IPS-18a (cell line): Measurements from ENCODE around the gene RUFY1.
"Not testable (repeated sequence)": the region's sequence is repeated elsewhere in the genome, so short reads cannot be mapped to it uniquely, and the experiment has no call there.

ENCODE experiments used
- H3K27ac ChIP-seq: one replicate; pipeline ENCODE4 v1.5.1; 2013; ENCODE audit warnings: low read length
- H3K27me3 ChIP-seq: one replicate; pipeline ENCODE4 v1.6.1; 2013; ENCODE audit warnings: mild to moderate bottlenecking, low read length; ENCODE audit not compliant: control insufficient read depth, insufficient read depth
- H3K36me3 ChIP-seq: one replicate; pipeline ENCODE4 v1.6.1; 2013; ENCODE audit warnings: low read depth, low read length; ENCODE audit not compliant: control insufficient read depth
- H3K4me1 ChIP-seq: one replicate; pipeline ENCODE4 v1.6.1; 2013; ENCODE audit warnings: low read depth, low read length; ENCODE audit not compliant: control insufficient read depth
- H3K4me3 ChIP-seq: one replicate; pipeline ENCODE4 v1.5.1; 2013; ENCODE audit warnings: low read length
- H3K9ac ChIP-seq: one replicate; pipeline ENCODE4 v1.6.1; 2013; ENCODE audit warnings: mild to moderate bottlenecking, low read length, moderate library complexity
- H3K9me3 ChIP-seq: one replicate; pipeline ENCODE4 v1.6.1; 2013; ENCODE audit warnings: low read depth, low read length; ENCODE audit not compliant: control insufficient read depth

Gene RUFY1

GRCh38 chr5:179517746-179518145, 32.6 kb upstream of the RUFY1 start:
- not testable (repeated sequence) for H3K27ac ChIP-seq, H3K4me3 ChIP-seq, H3K9ac ChIP-seq, H3K36me3 ChIP-seq, H3K4me1 ChIP-seq, H3K9me3 ChIP-seq, H3K27me3 ChIP-seq

DNA sequence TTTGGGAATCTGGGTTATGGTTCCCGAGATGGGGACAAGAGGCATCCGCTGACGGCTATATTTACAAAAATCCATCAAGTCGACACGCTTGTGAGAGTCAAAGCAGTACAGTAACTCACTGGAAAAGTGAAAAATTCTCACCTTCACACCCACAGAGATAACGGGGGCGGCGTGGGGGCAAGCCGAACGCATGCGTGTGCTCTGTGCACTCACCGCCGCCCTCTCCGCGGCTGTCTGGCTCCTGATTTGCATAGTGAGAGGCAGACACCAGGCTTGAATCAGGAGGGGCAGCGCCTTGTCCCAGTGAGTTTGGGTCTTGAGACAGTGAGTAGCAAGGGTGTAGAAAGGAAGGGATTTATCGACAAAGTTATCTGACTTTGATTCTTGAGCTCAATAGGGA, 32.0 kb upstream of the RUFY1 start:
- not testable (repeated sequence) for H3K9ac ChIP-seq, H3K9me3 ChIP-seq, H3K4me1 ChIP-seq, H3K27ac ChIP-seq, H3K4me3 ChIP-seq, H3K36me3 ChIP-seq, H3K27me3 ChIP-seq

- H3K27ac ChIP-seq, H3K9me3 ChIP-seq, H3K9ac ChIP-seq, H3K27me3 ChIP-seq, H3K36me3 ChIP-seq, H3K4me3 ChIP-seq, H3K4me1 ChIP-seq: not testable (repeated sequence)
These were observed 30.8 kb upstream of the RUFY1 start for GRCh38 chr5:179519416-179520070.

DNA sequence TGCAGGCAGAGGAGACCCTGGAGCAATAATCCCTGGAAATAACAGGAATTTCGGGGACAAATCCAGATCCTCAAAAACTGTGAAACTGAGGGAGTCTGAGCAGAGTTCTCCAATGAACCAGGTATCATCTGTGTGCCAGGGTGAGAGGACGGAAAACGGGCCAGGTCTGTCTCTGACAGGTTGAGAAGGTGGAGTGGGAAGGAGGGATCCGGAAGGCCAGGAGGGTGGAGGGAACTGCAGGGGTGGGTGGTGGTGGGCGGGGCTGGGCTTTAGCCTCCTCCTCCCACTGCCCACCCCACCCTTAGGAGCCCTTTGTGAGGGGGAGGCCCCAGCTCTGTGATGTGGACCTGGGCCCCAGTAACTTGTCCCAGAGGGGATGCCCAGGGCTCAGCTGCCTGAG, 28.2 kb upstream of the RUFY1 start:
- not testable (repeated sequence) for H3K9me3 ChIP-seq, H3K27me3 ChIP-seq, H3K4me3 ChIP-seq, H3K9ac ChIP-seq, H3K27ac ChIP-seq, H3K36me3 ChIP-seq, H3K4me1 ChIP-seq

DNA sequence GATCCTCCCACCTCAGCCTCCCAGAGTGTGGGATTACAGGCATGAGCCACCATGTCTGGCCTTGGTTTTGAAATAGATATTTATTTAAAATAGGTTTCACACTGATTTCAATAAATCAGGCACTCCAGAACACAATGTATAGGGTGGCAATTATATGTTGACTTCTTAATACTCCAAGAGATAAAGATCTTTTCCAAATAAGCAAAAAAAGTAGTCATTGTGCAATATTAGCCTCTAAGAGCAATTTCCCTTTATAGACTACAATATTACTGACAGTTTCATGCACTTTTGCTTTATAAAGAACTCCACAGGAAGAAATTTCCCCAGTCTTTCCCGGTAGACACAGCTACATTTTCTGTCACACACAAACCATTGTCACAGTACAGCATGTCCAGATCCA, 23.4 kb upstream of the RUFY1 start:
- Histone ChIP-seq H3K4me1 (no peaks in the 10 kb centered on the region), H3K9me3 (no peaks in the 10 kb centered on the region), H3K27me3 (no peaks in the 10 kb centered on the region), H3K27ac (no peak overlapping the region), H3K4me3 (no peak overlapping the region), H3K36me3 (no peaks in the 10 kb centered on the region), H3K9ac (no peak overlapping the region)

GRCh38 chr5:179530069-179530998, 20.0 kb upstream of the RUFY1 start:
- peak overlapping the region; percentile 43 for H3K4me3 ChIP-seq
- H3K9ac ChIP-seq, result no peak overlapping the region
- no peak overlapping the region for H3K27ac ChIP-seq
- H3K4me1 ChIP-seq, result no peaks in the 10 kb centered on the region
- H3K9me3 ChIP-seq, result no peaks in the 10 kb centered on the region
- no peaks in the 10 kb centered on the region for H3K36me3 ChIP-seq
- no peaks in the 10 kb centered on the region for H3K27me3 ChIP-seq

DNA sequence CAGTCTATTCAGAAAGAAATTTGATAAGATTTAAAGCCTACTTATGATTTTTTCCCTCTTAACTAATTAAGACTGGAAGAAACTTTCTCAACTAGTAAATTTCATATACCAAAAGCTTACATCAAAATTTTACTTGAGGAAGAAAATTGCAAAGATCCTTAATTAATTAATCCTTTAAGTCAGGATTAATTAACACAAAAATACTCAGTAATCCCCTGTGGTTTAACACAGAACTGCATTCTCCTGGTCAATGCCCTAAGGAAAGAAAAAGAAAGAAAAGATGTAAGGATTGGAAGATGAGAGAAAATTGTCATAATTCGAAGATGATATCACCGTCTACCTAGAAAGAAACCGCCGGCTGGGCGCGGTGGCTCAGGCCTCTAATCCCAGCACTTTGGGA, 17.3 kb upstream of the RUFY1 start:
- no peak overlapping the region for H3K9ac ChIP-seq
- no peaks in the 10 kb centered on the region for H3K9me3 ChIP-seq
- H3K36me3 ChIP-seq, result no peaks in the 10 kb centered on the region
- H3K4me3 ChIP-seq, result no peak overlapping the region
- no peaks in the 10 kb centered on the region for H3K27me3 ChIP-seq
- no peaks in the 10 kb centered on the region for H3K4me1 ChIP-seq
- H3K27ac ChIP-seq, result no peak overlapping the region

- no peak overlapping the region for H3K27ac ChIP-seq
- H3K9ac ChIP-seq, result no peak overlapping the region
- no peaks in the 10 kb centered on the region for H3K27me3 ChIP-seq
- H3K9me3 ChIP-seq, result no peaks in the 10 kb centered on the region
- H3K36me3 ChIP-seq, result no peaks in the 10 kb centered on the region
- H3K4me1 ChIP-seq, result no peaks in the 10 kb centered on the region
- no peak overlapping the region for H3K4me3 ChIP-seq
These were observed 16.4 kb upstream of the RUFY1 start for GRCh38 chr5:179533907-179534306.

- Histone ChIP-seq H3K4me3 (no peak overlapping the region), H3K9me3 (no peaks in the 10 kb centered on the region), H3K9ac (no peak overlapping the region), H3K27ac (no peak overlapping the region), H3K4me1 (no peaks in the 10 kb centered on the region), H3K27me3 (no peaks in the 10 kb centered on the region), H3K36me3 (no peaks in the 10 kb centered on the region)
These were observed 15.9 kb upstream of the RUFY1 start for GRCh38 chr5:179534431-179534830.

- no peaks in the 10 kb centered on the region for H3K4me1 ChIP-seq
- no peaks in the 10 kb centered on the region for H3K27me3 ChIP-seq
- no peak overlapping the region for H3K9ac ChIP-seq
- no peaks in the 10 kb centered on the region for H3K9me3 ChIP-seq
- no peak overlapping the region for H3K4me3 ChIP-seq
- no peak overlapping the region for H3K27ac ChIP-seq
- no peaks in the 10 kb centered on the region for H3K36me3 ChIP-seq
These were observed 13.7 kb upstream of the RUFY1 start for GRCh38 chr5:179536676-179537075.

GRCh38 chr5:179542170-179542569, 8.2 kb upstream of the RUFY1 start:
- H3K4me1 ChIP-seq, result no peaks in the 10 kb centered on the region
- no peaks in the 10 kb centered on the region for H3K9me3 ChIP-seq
- no peak overlapping the region for H3K27ac ChIP-seq
- H3K4me3 ChIP-seq, result no peak overlapping the region
- H3K27me3 ChIP-seq, result no peaks in the 10 kb centered on the region
- H3K9ac ChIP-seq, result no peak overlapping the region
- no peaks in the 10 kb centered on the region for H3K36me3 ChIP-seq

DNA sequence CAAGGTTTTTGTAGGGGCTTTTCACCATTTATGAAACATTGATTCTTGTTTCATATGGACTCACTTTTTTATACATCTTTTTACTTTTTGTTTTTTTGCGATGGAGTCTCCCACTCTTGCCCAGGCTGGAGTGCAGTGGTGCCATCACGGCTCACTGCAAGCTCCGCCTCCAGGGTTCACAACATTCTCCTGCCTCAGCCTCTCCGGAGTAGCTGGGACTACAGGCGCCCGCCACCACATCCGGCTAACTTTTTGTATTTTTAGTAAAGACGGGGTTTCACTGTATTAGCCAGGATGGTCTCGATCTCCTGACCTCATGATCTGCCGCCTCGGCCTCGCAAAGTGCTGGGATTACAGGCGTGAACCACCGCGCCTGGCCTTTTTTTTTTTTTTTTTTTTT, 7.1 kb upstream of the RUFY1 start:
- not testable (repeated sequence) for H3K4me3 ChIP-seq, H3K27ac ChIP-seq, H3K27me3 ChIP-seq, H3K9me3 ChIP-seq, H3K9ac ChIP-seq, H3K4me1 ChIP-seq, H3K36me3 ChIP-seq
